Left hindlimb (tissue), 1 donor: ENCODE results near the gene IMPG2.

Source experiments
- DNase-seq: peaks from one replicate; pipeline ENCODE4 v3.0.0-alpha.2; 2018

IMPG2 gene

DNA sequence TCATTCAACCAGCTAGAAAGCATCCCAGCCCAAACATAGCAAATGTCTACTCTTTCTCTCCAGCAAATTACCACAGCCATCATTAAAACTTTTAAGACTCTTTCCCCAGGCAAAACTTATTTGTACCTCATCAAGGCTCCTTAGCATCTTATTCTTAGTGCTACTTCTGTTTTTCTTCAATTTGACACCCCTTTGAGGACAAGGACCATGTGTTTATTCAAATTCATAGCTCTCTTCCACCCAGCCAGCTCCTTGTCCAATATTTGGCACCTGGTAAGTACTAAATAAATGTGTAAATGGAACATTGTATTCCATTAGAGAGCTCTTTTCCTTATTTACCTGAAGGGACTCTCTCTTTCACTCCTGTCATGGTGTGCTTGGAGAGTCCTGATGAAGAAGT lies 89.8 kb downstream of the IMPG2 start:
- no peak for DNase-seq

DNA sequence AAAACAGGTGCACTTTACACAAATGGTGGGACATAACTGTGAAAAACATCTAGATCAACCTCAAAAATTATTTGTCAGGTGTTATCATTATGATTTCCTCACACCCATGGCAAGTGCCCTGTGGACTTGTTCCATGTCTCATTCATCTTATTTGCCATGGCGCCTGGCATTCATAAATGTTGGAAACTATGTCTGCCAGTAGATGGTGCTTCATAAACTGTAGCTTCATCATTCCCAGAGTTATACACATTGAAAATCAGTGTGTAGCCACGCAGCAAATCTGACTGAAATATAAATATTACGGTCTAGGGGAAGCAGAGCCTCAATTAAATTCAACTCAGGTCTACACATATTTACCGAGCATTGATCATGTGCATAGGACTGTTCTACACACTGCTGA lies 90.7 kb downstream of the IMPG2 start:
- no peak for DNase-seq

- no peak for DNase-seq
Measured at GRCh38 chr3:101228441-101228840, 91.9 kb downstream of the IMPG2 start.

GRCh38 chr3:101224739-101225138 lies 95.6 kb downstream of the IMPG2 start:
- DNase-seq: no peak

GRCh38 chr3:101223016-101223415 lies 97.4 kb downstream of the IMPG2 start:
- DNase-seq: no peak

- DNase-seq: no peak
Measured at GRCh38 chr3:101219842-101220560, 100.4 kb downstream of the IMPG2 start.

DNA sequence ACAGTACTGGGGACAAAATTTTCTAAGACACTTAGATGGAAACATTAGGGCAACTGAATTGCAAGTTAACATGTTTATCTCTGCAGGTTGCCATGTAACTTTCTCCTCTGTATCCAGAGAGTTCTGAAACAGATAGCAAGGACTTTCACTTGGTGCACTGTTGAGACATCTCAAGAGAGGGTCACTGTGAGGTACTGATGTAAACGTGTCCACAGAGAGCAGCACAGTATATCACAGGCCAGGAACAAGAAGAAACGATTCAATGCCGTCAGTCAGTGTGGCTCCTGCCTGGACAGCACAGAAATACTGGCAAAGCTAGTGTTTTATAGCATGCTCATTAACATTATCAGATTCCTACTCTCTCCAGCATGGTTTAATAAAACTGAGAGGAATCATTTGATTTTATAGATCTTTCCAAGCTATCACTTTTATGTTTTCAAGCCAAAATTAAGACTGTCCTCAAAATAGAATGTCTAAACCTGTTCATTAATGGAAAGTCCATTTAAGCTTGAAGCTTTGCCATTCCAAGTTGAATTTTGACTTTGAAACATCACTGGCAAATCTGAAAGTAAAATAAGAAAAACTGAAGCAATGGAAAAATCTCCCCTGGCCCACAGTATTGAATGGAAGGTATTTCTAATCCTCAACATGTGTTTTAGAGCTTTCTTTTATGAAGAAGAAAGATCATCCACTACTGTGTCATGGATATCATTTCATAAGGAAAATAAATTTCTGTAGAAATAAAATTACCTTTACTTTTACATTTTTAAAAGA lies 102.7 kb downstream of the IMPG2 start:
- DNase-seq: peak; percentile 44

- peak; percentile 37 for DNase-seq
Measured at GRCh38 chr3:101216710-101217465, 103.5 kb downstream of the IMPG2 start.

GRCh38 chr3:101212730-101213129 lies 107.6 kb downstream of the IMPG2 start:
- no peak for DNase-seq

GRCh38 chr3:101204246-101204645 lies 116.1 kb downstream of the IMPG2 start:
- DNase-seq: no peak

GRCh38 chr3:101203411-101203810 lies 117.0 kb downstream of the IMPG2 start:
- DNase-seq: no peak

DNA sequence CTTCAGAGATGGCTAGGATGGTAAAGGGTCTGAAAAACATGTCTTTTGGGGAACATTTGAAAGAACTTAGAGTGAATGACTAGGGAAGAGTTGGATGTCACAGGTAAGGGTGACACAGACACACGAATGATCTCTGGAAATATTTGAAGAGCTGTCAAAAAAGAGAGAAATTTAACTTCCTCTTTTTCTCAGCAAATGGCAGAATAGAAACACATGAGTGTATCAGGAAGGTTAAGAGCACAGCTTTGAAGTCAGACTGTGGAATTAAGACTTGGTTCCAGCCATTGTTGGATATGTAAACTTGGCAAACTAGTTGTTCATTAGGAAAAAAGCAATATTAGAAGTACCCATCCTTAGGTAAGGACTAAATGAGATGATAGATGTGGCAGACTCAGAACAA lies 117.7 kb downstream of the IMPG2 start:
- DNase-seq: no peak

- DNase-seq: no peak
Measured at GRCh38 chr3:101200461-101200860, 119.9 kb downstream of the IMPG2 start.

DNA sequence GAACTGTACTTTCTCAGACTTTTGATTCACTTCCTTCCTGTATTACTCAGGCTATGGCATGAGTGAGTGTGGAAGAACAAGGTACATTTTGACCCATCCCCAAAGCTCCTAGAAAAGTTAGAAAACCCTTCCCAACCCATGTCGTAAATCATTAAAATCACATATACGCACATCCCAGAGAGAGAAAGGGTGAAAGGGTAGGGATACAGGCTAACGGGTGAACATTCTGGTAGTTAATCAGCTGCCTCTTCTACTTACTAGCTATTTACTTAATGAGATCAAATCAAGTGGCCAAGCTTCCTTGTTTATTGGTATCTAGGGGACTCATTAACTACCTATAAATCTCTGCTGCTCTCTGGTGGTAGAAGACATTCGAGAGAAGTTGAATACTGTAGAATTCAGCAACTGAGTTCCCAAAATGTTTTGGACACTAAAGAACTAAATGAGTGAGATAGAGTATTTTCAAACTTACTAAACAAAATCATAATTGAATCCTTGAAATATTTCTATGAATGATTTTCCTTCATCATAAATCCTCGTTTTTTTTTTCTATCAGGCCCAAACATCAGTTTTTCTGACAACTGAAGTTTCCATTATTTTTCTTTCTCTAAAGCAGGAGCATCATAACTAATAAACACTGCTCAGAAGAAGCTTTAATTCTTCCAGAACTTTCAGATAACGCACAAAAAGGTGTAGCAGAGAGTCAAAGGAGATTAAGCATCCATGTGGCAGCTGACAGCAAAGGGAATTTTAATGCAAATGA lies 124.2 kb downstream of the IMPG2 start:
- DNase-seq: no peak

DNA sequence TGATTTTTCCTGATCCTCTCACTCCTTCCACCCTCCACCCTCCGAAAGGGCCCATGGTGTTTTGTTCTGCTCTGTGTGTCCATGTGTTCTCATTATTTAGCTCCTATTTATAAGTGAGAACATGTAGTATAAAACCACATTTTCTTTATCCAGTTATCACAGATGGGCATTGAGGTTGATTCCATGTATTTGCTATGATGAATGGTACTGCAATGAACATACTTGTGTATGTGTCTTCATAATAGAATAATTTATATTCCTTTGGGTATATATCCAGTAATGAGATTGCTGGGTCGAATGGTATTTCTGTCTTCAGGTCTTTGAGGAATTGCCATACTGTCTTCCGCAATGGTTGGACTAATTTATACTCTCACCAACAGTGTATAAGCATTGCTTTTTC lies 126.0 kb downstream of the IMPG2 start:
- DNase-seq: no peak

GRCh38 chr3:101193957-101194356 lies 126.4 kb downstream of the IMPG2 start:
- DNase-seq: no peak

DNA sequence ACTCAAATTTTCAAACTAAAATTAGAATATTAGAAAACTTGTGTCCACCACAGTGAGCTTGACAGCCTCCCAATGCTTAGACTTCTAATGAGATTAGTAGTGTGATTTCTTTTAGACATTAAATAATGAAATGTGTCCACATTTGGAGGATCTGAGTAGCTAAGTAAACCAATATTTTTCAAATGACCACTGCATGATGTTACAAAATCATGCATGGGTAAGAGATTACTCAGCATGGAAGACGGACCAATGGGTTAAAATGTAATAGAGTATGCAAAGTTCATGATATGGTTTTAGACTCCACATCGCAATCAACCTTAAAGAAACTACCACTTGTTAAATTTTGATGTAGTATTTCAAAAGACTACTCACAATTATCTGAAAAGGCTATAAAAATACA lies 130.6 kb downstream of the IMPG2 start:
- no peak for DNase-seq

- no peak for DNase-seq
Measured at GRCh38 chr3:101189176-101189575, 131.2 kb downstream of the IMPG2 start.

DNA sequence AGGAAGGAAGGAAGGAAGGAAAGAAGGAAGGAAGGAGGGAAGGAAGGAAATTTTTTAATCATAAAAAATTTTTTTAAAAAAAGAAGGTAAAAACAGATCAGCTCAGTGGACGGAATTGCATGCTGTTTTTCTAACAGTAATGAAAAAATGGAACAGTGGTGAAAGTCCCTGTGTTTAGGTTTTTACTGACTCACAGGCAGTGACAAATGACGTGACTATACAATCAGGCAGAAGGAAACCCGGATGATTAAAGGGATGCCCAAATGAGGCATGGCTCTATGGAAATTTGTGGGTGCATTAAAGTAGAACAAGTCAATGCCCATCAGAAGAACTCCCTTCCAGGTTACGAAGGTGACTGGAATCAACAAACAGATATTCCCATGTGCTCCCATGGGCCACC lies 135.0 kb downstream of the IMPG2 start:
- DNase-seq: no peak

- no peak for DNase-seq
Measured at GRCh38 chr3:101184111-101184510, 136.3 kb downstream of the IMPG2 start.

DNA sequence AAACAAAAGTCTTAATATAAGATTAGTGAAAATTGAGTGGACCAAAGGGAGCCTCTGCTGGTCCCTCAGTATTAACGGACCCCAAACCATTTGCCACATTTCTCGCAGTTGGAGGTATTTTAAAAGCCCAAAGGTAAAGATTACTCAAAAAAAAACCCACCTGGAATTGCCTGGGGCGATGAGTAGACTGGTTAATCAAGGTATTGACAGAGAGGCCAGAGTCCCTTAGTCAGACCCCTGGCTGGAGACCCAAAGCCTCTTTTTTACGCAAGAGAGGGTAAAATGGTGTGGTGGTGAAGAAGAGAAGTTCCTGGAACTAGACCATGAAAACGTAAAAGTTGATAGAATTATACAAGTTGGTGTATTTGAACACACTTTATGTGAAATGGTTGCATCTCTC lies 137.2 kb downstream of the IMPG2 start:
- DNase-seq: no peak

GRCh38 chr3:101182734-101183133 lies 137.6 kb downstream of the IMPG2 start:
- no peak for DNase-seq

GRCh38 chr3:101181801-101182200 lies 138.6 kb downstream of the IMPG2 start:
- DNase-seq: no peak
